Neutrophil (primary cell): ENCODE results near the gene IFI6.
"Not testable (repeated sequence)": the region's sequence is repeated elsewhere in the genome, so short reads cannot be mapped to it uniquely, and the experiment has no call there.

Experiments
- H3K27ac ChIP-seq: fragments of 200-600 bp; sonication (generic); 2 replicates; pipeline ENCODE4 v1.5.1; 2016; ENCODE audit warnings: mild to moderate bottlenecking, moderate library complexity
- H3K27me3 ChIP-seq: fragments of 200-600 bp; sonication (generic); 2 replicates; pipeline ENCODE4 v1.6.0; 2016; ENCODE audit warnings: mild to moderate bottlenecking
- H3K36me3 ChIP-seq: fragments of 200-600 bp; sonication (generic); 2 replicates; pipeline ENCODE4 v1.5.1; 2017
- H3K4me1 ChIP-seq, 2 experiments: fragments of 200-600 bp in 1 of 2; sonication (generic) in 1 of 2; 1 replicate in 1 of 2; 2 replicates in 1 of 2; pipeline versions ENCODE4 v1.5.1 to v1.6.1; 2013 to 2016; ENCODE audit warnings: low read depth in 1 of 2, low read length in 1 of 2, mild to moderate bottlenecking in 1 of 2, moderate library complexity in 1 of 2; ENCODE audit not compliant: control insufficient read depth in 1 of 2, insufficient read depth in 1 of 2
- H3K4me3 ChIP-seq, 2 experiments: fragments of 200-600 bp in 1 of 2; sonication (generic) in 1 of 2; 1 replicate in 1 of 2; 2 replicates in 1 of 2; pipeline ENCODE4 v1.5.1; 2013 to 2016; ENCODE audit warnings: low read depth in 1 of 2, low read length in 1 of 2, mild to moderate bottlenecking in 1 of 2, moderate library complexity in 1 of 2
- H3K9me3 ChIP-seq: fragments of 200-600 bp; sonication (generic); 2 replicates; pipeline ENCODE4 v1.5.1; 2016
- CTCF ChIP-seq: fragments of 200-600 bp; sonication (generic); IDR thresholded peaks from 2 replicates; pipeline ENCODE4 v1.5.1; 2016; ENCODE audit warnings: antibody characterized with exemption

IFI6 gene

DNA sequence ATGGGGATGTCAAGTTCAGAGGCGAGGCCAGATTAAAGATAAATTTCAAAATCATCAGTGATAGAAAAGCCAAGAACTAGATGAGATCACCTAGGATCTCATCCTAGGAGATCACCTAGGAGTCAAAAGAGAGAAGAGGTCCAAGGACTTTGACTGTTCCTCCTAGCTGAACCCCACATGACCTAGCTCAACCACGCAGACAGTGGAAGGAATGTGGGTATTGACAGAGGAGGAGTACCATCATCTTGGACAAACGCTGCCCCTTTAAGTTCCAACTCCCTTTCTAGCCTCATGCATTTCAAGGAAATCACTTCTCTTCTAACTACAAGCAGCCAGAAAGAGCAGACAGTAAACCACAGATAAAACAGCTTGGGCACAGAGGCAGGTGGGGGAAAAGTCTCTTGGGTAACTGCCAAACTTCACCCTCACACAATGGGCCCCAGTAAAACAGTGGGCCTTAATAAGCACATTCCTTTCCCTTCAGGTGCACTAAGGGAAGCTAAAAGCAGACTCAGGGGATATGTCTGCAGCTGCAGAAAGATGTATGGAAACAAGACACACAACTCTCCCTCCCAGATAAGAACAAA is 41.2 kb upstream of the IFI6 start:
- Histone ChIP-seq H3K9me3 (no peaks in the 10 kb centered on the region), H3K4me1 (no peaks in the 10 kb centered on the region), H3K36me3 (no peaks in the 10 kb centered on the region), H3K27ac (no peak overlapping the region), H3K27me3 (peaks cover 23% of the 10 kb centered on the region), H3K4me3 (no peak overlapping the region)
- TF ChIP-seq CTCF: no peak

DNA sequence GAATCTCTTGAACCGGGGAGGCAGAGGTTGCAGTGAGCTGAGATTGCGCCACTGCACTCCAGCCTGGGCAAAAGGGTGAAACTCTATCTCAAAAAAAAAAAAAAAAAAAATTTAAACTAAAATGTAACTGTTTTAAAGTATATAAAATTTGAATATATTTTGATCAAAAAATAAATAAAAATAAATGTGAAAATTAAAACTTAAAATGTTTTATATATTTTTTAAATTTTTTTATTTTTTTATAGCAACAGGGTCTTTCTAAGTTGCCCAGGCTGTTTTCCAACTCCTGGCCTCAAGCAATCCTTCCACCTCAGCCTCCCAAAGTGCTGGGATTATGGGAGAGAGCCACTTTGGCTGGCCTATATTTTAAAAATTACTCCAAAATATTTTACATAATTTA is 38.6 kb upstream of the IFI6 start:
- Histone ChIP-seq H3K4me3 (no peak overlapping the region), H3K4me1 (no peaks in the 10 kb centered on the region), H3K27ac (no peak overlapping the region), H3K36me3 (no peaks in the 10 kb centered on the region), H3K9me3 (no peaks in the 10 kb centered on the region), H3K27me3 (no peaks in the 10 kb centered on the region)
- no peak for TF ChIP-seq CTCF

GRCh38 chr1:27705545-27705944 is 33.6 kb upstream of the IFI6 start:
- Histone ChIP-seq H3K27ac (no peak overlapping the region), H3K36me3 (no peaks in the 10 kb centered on the region), H3K9me3 (no peaks in the 10 kb centered on the region), H3K4me3 (no peak overlapping the region), H3K27me3 (peaks cover 10% of the 10 kb centered on the region), H3K4me1 (no peaks in the 10 kb centered on the region)
- TF ChIP-seq CTCF: no peak

DNA sequence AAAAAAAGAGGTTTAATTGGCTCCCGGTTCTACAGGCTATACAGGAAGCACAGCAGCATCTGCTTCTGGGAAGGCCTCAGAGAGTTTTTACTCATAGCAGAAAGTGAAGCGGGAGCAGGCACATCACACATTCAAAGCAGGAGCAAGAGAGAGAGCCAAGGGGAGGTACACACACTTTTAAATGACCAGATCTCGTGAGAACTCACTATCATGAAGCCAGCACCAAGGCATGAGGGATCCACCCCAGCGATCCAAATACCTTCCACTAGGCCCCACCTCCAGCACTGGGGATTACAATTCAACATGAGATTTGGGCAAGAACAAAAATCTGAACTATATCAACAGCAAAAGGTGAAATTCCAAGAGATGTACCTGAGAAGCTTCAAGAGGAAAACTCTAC is 33.0 kb upstream of the IFI6 start:
- Histone ChIP-seq H3K27ac (no peak overlapping the region), H3K27me3 (peaks cover 11% of the 10 kb centered on the region), H3K36me3 (no peaks in the 10 kb centered on the region), H3K4me3 (no peak overlapping the region), H3K4me1 (no peaks in the 10 kb centered on the region), H3K9me3 (no peaks in the 10 kb centered on the region)
- no peak for TF ChIP-seq CTCF

DNA sequence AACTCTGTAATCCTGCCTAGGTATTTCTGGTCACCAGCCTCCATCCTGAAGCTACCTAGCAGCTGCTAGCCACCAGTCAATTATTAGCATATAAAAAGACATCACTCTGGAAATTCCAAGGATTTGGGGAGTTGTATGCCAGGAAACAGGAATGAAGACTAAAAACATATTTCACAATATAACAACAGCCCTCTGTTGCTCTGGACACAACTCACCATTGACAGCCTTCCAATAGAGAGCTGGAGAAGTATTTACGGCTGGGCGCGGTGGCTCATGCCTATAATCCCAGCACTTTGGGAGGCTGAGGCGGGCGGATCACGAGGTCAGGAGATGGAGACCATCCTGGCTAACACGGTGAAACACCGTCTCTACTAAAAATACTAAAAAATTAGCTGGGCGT is 24.8 kb upstream of the IFI6 start:
- not testable (repeated sequence) for H3K36me3 ChIP-seq, H3K4me1 ChIP-seq, H3K9me3 ChIP-seq, H3K27ac ChIP-seq, H3K4me3 ChIP-seq
- peaks cover 19% of the 10 kb centered on the region for H3K27me3 ChIP-seq

DNA sequence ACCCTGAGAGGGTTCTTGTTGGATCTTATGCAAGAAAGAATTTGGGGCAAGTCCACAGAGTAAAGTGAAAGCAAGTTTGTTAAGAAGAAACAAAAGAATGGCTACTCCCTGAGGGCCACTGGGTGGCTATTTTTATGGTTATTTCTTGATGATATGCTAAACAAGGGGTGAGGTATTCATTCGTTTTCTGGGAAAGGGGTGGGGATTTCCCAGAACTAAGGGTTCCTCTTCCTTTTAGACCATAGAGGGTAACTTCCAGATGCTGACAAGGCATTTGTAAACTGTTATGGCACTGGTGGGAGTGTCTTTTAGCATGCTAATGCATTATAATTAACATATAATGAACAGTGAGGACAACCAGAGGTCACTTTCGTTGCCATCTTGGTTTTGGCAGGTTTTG is 18.2 kb upstream of the IFI6 start:
- no peaks in the 10 kb centered on the region for H3K27me3 ChIP-seq
- no peak overlapping the region for H3K27ac ChIP-seq
- H3K9me3 ChIP-seq: no peaks in the 10 kb centered on the region
- no peak for TF ChIP-seq CTCF
- H3K4me3 ChIP-seq: no peak overlapping the region
- H3K36me3 ChIP-seq: no peaks in the 10 kb centered on the region
- no peaks in the 10 kb centered on the region for H3K4me1 ChIP-seq
